KBM-7 (cell line): ENCODE results near the gene RASEF.

Experiments used
- DNase-seq: peaks from one replicate; pipeline ENCODE4 v3.0.0-alpha.2; 2015
- in situ Hi-C: fragments of 300-500 bp; cut with MboI; formaldehyde crosslinking; loops from 2 replicates; pipeline ENCODE4 v1.14.3; 2020; ENCODE audit warnings: low sequenced_read_pairs, low pct_unique_long_range_greater_than_20kb, mixed read lengths

The RASEF gene

DNA sequence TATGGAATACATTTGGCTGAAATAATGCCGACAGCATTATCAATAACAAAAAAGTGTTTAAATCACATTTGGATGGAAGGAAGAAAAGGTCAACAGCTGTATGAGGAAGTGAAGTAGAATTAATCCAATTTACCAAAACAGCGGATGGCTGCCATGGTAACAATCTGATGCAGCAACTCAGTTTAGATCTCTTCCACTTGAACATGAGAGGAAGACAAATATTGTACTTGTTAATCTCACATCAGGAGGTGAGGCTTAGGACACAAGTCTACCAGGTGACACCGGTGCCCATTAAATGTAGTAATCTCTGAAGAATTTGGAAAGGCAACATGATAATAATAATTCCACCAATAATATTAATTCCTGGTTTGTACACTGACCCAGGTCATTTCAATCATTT, 2.4 kb downstream of the RASEF start:
- in situ Hi-C loops = no loop called here

DNA sequence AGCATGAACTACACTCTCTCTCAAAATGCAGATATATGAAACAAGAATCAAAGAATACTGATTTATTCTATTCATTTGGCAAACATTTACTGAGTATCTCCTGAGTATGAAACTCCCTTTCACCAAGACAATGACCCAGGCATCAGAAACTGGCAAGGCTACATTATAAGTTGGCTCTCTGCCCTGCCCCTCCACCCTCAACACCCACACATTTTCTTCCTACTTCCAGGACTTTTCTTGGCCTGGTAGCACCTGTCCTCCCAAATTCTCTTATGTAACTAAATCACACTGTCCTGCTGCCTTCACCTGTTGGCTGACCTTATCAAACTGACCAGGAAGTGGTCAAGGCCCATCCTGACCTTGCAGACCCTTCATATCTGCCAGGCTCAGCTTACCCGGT, 3.5 kb downstream of the RASEF start:
- DNase-seq = no peak
- in situ Hi-C loops = no loop called here

More for the DNA sequence above, 2.4 kb downstream of the RASEF start:
- DNase-seq = no peak

DNA sequence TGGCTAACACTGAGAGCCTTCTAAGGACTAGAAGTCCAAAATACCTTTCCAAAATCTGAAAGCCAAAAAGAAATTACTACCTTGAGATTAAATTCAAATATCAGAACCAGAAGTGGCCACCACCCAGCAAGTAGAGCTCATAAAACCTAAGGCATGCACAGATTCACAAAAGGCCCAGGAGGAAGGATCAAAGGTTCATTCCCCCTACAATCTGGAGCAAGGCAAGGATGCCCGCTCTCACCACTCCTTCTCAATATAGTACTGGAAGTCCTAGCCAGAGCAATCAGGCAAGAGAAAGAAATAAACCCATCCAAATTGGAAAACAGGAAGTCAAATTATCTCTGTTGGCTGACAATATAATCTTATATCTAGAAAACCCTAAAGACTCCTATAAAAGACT, 6.0 kb downstream of the RASEF start:
- DNase-seq = no peak
- in situ Hi-C loops = no loop called here

DNA sequence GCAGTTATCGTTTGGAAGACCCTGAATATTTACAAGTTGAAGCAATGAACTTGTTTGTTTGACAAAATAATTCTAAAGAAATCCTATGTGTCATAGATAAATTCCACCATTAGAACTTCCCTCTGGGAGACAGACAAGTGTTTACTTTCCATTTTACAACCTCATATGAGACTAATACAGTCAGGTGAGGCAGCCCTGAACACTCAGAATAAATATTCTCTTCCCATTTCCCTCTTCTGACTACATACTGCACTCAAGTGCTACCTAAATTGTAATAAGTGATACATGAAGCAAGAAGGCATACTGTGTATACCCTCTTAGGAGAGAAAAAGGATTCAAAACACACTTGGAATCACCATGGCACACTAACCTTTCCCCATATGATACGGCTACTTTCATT, 6.8 kb downstream of the RASEF start:
- in situ Hi-C loops = no loop called here
- no peak for DNase-seq

DNA sequence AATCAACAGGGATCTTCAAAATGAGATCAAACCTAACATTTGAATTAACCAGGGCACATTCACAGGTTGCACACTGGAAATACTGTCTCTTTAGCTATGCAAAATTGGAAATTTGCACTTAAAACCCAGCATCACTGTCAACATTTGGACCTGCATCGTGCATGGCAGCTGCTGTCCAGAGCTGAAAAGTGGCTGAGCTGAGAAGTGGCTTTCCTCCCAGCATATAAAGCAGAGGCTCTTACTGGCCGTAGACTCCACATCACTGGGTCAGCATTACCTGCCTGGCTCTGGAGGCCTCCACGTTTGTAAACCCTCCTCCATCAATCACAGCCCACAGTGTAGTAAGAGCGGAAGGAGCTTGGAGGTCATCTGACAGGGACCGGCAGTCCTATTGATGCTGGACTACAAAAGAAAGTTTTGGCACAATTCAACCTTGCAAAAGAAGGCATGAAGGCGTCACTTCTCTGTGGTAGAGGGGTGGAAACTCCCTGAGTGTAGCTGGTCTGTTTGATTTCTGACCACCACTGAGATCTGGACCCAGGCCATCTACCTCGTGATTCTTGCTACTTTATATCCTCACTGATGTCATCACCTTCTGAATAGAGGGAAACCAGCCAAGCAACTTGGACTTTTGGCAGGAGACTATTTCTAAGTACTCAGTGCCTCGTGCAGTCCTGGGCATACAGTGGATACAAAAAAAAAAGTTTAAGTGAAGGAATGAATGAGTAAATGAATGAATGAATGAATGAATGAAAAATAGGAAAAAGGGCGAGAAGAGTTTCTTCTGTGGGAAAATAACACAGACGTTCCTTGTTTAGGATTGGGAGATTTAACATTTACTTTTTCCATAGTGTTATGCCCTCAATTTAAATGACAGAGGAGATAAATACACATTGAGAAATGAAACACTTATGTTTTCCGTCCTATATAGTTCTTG, 14.8 kb downstream of the RASEF start:
- in situ Hi-C loops = no loop called here
- DNase-seq = no peak

DNA sequence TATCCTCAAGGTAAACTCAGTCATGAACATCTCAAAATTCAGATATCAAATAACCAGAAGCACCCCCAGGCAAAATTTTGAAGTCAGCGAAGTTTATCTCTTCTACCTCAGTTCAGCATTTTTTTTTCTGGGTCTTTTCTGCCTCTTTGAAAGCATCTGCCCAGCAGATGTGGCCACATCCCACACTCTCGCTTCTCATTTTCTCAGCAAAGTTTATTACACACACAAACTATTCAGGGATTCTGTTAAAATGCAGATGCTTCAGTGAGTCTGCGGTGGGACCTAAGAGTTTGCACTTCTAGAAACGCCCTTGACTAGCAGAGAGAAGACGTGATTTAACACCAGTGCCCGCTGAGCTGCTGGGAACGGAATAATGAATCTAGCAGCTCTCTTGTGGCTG, 19.3 kb downstream of the RASEF start:
- in situ Hi-C loops = no loop called here
- DNase-seq = no peak

DNA sequence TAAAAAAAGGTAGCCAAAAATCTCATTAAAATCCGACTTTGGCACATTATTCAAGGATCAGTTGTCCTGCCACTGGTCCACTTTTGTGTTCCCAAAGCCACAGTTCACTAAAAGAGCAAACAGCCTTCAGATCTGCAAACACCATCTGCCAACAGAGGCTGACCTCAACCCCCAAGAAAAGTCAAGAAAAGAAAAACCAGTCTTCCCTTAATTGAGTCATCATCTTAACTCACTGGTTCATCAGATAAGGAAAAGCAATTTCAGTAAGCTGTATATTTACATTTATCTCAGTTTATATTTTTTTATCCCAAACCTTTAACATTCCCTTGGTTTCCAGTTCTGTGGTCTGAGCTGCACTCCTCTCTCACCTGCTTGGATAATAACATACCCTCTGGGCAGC, 21.2 kb downstream of the RASEF start:
- DNase-seq = no peak

DNA sequence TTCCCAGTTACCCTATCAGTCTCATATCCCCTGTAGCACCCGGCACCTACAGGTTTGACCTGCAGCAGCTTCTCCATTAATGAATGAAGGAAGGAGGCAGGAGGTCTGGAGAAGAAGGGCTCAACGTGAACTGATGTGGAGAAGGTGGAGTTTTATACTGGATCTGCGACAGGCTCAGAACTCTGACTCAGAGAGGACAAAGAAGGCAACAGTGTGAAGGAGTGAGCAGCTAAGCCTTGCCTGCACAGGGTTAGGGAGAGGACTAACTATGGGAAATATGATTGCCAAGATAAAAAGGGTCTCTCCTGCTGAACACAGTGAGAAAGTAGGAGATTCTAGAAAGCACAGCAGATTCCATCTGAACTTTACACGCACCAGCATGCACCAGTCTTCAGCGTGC, 23.6 kb downstream of the RASEF start:
- DNase-seq = no peak
- in situ Hi-C loops = no loop called here

More for the DNA sequence above, 21.2 kb downstream of the RASEF start:
- in situ Hi-C loops = no loop called here

DNA sequence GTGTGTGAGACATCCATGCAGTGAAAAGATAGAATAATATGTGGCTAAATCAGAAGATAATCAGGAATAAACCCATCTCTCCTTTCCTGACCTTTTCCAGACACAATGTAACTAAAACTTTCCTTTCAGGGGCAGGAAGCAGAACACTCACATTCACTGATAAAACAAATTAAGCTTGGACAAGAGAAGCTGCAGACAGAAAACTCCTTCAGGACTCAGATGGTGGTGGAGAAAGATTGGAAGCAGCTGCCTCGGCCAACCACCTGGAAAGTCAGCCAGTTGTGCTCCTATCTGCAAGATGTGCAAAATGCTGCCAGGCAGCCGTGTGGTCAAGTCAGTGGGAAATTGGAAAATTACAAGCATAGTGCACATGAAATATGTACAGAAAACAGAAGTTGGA, 26.9 kb downstream of the RASEF start:
- no peak for DNase-seq
- in situ Hi-C loops = no loop called here

DNA sequence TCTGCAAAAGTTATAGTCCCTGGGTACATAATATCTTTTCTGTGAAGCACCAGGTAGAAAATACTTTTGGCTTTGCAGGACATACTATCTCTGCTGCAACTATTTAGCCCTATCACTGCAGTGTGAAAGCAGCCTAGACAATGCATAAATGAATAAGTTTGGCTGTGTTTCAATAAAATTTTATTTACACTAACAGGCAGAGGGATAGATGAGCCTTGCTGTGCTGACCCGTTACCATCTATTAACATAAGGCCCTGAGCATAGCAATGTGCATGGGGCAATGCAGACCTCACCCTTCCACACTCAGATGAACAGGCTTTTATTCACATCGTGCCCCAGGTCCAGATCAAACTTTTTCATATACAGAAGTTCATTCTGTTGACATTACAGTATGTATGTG, 27.8 kb downstream of the RASEF start:
- DNase-seq = no peak
- in situ Hi-C loops = no loop called here

DNA sequence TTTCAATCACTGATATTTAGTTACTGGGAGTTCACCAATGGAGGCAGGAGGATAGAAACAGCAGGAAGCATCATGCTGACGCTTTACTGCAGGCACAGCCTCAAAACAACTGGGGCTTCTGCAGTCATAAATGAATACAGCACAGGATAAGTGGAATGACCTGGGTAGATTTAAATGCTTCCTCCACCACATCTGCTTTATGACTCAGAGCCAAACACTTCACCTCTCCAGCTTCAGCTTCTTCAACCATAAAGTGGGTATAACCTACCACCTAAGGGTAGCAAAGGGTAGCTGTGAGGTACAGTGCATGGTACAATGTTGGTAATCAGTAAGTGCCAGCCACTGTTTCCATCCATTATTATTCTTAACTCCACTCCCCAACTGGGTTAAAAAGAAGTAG, 28.4 kb downstream of the RASEF start:
- in situ Hi-C loops = no loop called here

DNA sequence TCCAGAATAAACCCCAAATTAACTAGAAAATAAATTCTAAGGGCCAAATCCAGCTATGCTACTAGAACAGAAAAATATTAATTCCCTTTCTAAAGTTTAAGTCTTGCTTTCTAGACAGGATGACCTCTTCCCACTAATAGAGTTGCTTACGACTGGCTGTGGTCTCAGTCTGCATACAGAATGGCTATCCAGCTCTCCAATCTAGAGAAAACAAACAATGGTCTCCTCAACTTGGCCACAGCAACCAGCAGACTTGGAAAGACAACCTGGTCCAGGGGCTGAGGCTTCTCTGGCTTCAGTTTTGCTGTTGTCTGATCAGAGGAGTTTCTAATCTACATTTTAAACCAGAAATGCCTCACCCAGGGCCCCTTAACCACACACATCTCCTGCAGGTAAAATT, 28.9 kb downstream of the RASEF start:
- DNase-seq = no peak
- in situ Hi-C loops = no loop called here

More for the DNA sequence above, 28.4 kb downstream of the RASEF start:
- DNase-seq = no peak

DNA sequence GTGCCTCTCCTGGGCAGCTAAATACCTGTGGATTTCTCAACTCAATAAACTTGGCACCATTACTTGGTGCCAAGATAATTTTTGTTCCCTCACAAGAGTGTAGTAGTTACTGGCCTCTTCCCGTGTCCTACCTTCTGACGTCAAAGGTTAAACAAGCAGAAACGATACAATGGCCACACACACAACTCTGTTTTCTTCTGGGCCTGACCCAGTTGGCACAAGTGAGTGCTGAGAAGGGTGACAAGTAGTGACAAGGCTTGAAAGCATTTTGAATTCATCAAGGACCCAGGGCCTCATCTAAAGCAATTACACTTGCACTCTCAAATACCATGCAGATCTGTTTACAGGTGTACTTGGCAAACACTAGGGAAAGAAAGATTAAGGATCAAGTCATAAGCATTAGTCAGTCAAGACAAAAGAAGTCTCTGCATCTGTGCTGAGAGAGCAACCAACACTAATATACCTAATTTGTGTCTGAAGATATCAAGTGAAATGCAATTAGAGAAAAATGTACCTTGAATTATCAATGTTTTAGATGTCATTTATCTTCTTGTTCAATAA, 30.8 kb downstream of the RASEF start:
- DNase-seq = no peak
- in situ Hi-C loops = no loop called here

DNA sequence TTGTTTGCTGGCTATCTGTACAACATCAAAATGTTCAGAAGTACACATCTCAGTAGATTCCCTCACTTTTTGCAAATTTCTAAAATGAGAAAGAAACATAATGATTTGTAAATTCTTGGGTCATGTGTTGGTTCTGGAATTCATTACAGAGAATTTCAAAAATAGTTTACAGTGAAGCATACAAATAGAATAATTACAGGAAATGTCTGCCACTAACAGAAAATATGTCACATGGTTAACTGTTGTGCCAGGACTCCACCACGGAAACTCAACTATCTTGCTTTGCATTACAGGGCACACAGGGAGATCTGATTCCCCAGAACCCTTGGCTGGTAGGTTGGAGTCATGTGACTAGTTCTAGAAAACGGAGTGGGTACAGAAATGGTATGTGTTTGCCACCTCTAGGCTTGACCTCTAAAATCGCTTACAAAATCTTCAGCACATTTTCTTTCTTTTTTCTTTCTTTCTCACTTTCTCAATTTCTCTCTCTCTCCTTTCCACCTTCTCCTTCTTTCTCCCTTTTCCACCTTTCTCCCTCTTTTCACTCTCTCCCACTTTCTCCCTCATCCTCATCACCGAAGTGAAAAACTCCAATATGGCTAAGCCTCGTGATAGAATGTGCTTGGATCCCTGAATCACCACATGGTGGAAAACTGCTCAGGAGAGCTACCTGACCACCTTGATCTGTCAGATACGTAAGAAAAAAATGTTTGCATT, 32.4 kb downstream of the RASEF start:
- DNase-seq = no peak
- in situ Hi-C loops = no loop called here

DNA sequence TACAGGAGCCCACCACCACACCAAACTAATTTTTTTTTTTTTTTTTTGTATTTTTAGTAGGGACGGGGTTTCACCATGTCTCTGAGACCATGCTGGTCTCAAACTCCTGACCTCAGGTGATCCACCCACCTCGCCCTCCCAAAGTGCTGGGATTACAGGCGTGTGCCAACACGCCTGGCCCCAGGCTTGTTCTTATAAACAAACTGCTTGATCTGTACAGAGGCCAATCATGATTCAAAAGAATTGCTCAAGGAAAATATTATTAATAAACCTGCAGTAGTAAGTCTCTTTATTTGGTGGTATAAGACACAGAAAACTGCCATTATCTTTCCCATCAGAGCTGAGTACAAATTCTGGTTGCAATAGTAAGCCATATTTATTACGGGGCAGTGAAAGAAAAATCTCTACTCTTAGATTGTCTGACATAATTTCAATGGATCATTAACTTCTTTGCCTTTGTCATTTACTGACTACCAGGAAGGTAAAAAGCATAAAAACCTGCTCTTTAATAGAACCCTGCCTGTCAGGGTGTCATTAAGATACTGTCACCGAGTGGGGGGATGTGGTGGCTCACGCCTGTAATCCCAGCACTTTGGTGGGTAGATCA, 33.3 kb downstream of the RASEF start:
- DNase-seq = no peak
- in situ Hi-C loops = no loop called here

DNA sequence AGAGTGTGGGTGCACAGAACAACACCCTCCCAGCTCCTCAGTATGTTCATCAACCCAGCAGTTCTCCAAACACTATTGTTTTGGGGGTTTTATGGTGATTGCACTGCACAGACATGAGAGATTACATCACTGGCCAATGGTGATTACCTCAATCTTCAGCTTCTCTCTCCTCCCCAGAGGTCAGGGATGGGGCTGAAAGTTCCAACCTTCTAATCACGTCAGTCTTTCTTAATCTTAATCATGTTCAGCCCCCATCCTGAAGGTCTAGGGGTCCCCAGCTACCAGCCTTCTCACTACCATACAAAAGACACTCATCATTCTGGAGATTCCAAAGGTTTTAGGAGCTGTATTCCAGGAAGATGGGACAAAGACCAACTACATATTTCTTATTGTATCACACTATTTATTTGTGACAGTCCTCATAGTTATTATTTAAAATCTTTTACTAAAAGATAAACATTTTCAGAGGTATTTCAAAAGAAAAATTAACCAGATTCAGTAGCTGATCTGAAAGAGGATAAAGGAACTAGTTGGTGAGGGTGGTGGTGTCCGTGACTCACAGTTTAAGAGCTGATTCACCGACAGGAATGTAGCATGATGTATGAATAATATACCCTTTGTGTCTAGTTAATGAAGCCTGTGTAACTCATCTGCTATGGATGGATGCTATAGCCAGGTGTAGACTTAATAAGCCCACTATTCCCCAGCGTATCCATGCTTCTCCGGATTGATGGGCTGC, 35.6 kb downstream of the RASEF start:
- in situ Hi-C loops = no loop called here
- DNase-seq = no peak

DNA sequence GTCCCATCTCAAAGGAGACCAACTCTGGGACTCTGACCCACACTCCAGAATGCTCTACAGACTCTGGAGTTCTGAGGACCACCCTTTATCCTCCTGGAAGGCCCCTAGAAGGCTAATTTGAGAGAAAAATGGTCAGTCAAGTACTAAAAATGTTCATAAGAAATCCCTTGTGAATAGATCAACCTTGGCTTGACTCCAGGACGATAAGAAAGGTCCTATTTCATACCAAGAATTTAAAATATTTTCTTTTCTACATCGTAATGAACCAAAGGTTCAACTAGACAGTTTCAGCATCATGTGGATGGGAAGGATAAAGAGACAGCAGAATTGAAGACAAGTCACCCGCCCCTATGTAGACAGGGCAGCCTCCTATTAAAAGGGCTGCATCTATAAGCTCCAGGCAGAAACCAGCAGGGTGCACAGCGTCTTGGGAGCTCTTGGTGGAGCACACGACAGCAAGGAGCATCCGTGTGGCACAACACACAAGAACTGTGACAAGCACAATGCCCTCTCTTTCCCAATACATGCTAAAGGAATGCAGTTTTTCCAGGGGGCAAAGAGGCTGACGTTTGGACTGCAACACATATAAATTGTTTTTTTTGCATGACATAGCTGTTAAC, 38.3 kb downstream of the RASEF start:
- in situ Hi-C loops = no loop called here
- DNase-seq = no peak

DNA sequence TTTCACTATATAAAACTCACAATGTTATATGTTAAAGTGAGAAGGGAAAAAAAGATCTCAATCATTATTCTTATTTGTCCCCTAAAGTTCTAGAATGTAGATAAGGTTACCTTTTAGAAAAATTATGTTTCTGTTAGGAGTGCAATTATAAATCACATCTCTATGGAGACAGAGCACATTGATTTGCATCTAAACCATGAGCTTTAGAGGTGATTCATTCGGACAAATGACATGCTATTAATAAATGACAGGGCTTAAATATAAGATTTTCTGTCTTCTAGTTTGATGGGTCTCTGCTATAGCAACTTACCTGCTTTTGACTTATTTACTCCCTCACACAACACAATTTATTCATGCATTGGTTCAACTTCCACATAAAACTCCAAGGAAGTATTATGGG, 39.8 kb downstream of the RASEF start:
- no peak for DNase-seq
- in situ Hi-C loops = no loop called here

DNA sequence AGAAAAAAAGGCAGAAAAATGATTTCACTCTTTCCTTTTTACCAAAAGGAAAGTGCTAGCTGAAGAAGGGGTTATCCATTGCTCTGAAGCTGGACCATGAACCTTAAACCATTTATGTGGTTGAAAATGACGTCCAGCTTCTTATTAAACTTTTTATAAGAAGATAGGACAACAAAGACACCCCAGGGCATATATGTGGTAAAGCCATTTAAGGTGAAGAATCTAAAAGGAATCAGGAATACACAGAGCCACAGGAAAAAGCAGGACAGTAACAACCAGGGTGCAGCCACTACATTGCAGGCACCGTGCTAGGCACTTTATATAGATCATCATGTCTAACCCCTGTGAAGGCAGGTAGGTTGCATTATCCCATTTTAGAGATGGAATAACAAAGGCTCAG, 42.1 kb downstream of the RASEF start:
- DNase-seq = no peak
- in situ Hi-C loops = no loop called here
